ENCODE data around the gene RNF168. TPM values are rescaled to one million over a fixed set of nuclear protein-coding genes. Genes with fewer than 3 reads are reported as not detected.

Gene RNF168
- total RNA-seq, 1 experiment from 2014 or later, result 66.1 TPM

GRCh38 chr3:196503196-196504076, at the start of gene RNF168 (continued):
- TF ChIP-seq ZNF317 (CRISPR knock-in tag; IDR thresholded peaks at IDR 0.05; ENCODE audit: borderline replicate concordance, low read depth) (no peak), NFYB (CRISPR knock-in tag; conservative IDR thresholded peaks at IDR 0.05; ENCODE audit: low read depth) (no peak; the same call in 1 of the 2 replicates), TEAD1 (CRISPR knock-in tag; IDR thresholded peaks at IDR 0.05) (no peak; the same call in none of the 2 replicates), ZBTB43 (CRISPR knock-in tag; IDR thresholded peaks at IDR 0.05) (0 out of 2 replicates have a peak, but pooled peaks have one; percentile 41), USF2 (CRISPR knock-in tag; IDR thresholded peaks at IDR 0.05) (0 out of 2 replicates have a peak, but pooled peaks have one; percentile 17), ZSCAN18 (CRISPR knock-in tag; IDR thresholded peaks at IDR 0.05) (no peak), NFE2L1 (CRISPR knock-in tag; IDR thresholded peaks at IDR 0.05) (no peak), FOXP1 (CRISPR knock-in tag; IDR thresholded peaks at IDR 0.05; ENCODE audit: borderline replicate concordance) (no peak), ZNF138 (CRISPR knock-in tag; conservative IDR thresholded peaks at IDR 0.05) (no peak), ATF6 (CRISPR knock-in tag; IDR thresholded peaks at IDR 0.05) (no peak), HMGXB4 (CRISPR knock-in tag; IDR thresholded peaks at IDR 0.05) (peak; percentile 67; the same call in 1 of the 2 replicates), SP1 (CRISPR knock-in tag; conservative IDR thresholded peaks at IDR 0.05) (peak; percentile 84), FOXJ3 (CRISPR knock-in tag; IDR thresholded peaks at IDR 0.05; ENCODE audit: borderline replicate concordance) (no peak), MYBL2 (CRISPR knock-in tag; IDR thresholded peaks at IDR 0.05) (peak; percentile 60; the same call in 1 of the 2 replicates), PRRX2 (CRISPR knock-in tag; IDR thresholded peaks at IDR 0.05) (no peak), ZNF263 (CRISPR knock-in tag; IDR thresholded peaks at IDR 0.05; ENCODE audit: low read depth) (no peak)

GRCh38 chr3:196552253-196552652, 48.7 kb upstream of the RNF168 start:
- ChIA-PET POLR2A (no interaction called here), CTCF (no interaction called here)
- TF ChIP-seq FOXJ3 (CRISPR knock-in tag; IDR thresholded peaks at IDR 0.05; ENCODE audit: borderline replicate concordance), result no peak
- TF ChIP-seq ZNF423 (CRISPR knock-in tag; IDR thresholded peaks at IDR 0.05), result no peak
- no peak for TF ChIP-seq FOXP4 (CRISPR knock-in tag; IDR thresholded peaks at IDR 0.05)
- no peak for TF ChIP-seq ZNF263 (CRISPR knock-in tag; IDR thresholded peaks at IDR 0.05; ENCODE audit: low read depth)
- no peak for TF ChIP-seq CTCF (IDR thresholded peaks at IDR 0.05)
- no peak for TF ChIP-seq HMGXB4 (CRISPR knock-in tag; IDR thresholded peaks at IDR 0.05)
- peak; percentile 91 for TF ChIP-seq HMGA2 (CRISPR knock-in tag; IDR thresholded peaks at IDR 0.05)
- Mint-ChIP-seq H3K27me3 (ENCODE audit: low read depth) (peaks cover 10% of the 10 kb centered on the region; the same call in 1 of the 2 replicates), H3K4me1 (no peaks in the 10 kb centered on the region), H3K4me3 (no peak overlapping the region), H3K27ac (no peak overlapping the region), H3K9me3 (peaks cover 33% of the 10 kb centered on the region), H3K36me3 (peaks cover 26% of the 10 kb centered on the region)
- ATAC-seq (no peak), DNase-seq (ENCODE audit: low spot score) (no peak)
